Esophagus squamous epithelium (tissue), 5 donors: ENCODE data around the gene KCNB1. TPM values are rescaled to one million over a fixed set of nuclear protein-coding genes. Genes with fewer than 3 reads are reported as not detected.

Experiments
- DNase-seq: peaks from one replicate; lab custom pipeline; 2025; lab: John Stamatoyannopoulos, UW
- H3K27ac ChIP-seq, 4 donors: fragments of 200-600 bp; sonication (generic); one replicate each; pipeline ENCODE4 v1.5.1; 2016 to 2019; ENCODE audit warnings: mild to moderate bottlenecking in 1 of 4
- H3K27me3 ChIP-seq, 4 donors: fragments of 200-600 bp; sonication (generic); 1 replicate in 3 of 4; 2 replicates in 1 of 4; pipeline versions ENCODE4 v1.5.1 to v1.6.0; 2017 to 2021; ENCODE audit warnings: antibody characterized with exemption in 1 of 4
- H3K36me3 ChIP-seq, 3 donors: fragments of 200-600 bp; sonication (generic); one replicate each; pipeline ENCODE4 v1.5.1; 2016 to 2019
- H3K4me1 ChIP-seq, 3 donors: fragments of 200-600 bp; sonication (generic); one replicate each; pipeline ENCODE4 v1.5.1; 2017 to 2019
- H3K4me3 ChIP-seq, 4 donors: fragments of 200-600 bp; sonication (generic); 1 replicate in 3 of 4; 2 replicates in 1 of 4; pipeline ENCODE4 v1.5.1; 2016 to 2019; ENCODE audit warnings: mild to moderate bottlenecking in 2 of 4, moderate library complexity in 1 of 4
- H3K9me3 ChIP-seq, 3 donors: fragments of 200-600 bp; sonication (generic); one replicate each; pipeline ENCODE4 v1.5.1; 2016 to 2019
- POLR2A ChIP-seq, 4 donors: fragments of 450-650 bp; IDR thresholded peaks; one replicate each; pipeline ENCODE4 v1.6.1; 2017; ENCODE audit warnings: antibody characterized with exemption in 4 of 4, mild to moderate bottlenecking in 4 of 4, moderate library complexity in 3 of 4
- WGBS, 2 donors: methylation state at CpG; one replicate each; pipeline ENCODE4 v1.1.5; 2018; 5-methylcytosine and 5-hydroxymethylcytosine counted together
- intact Hi-C: fragments of 100-400 bp; cut with DNase I; formaldehyde crosslinking; loops from one replicate; pipeline ENCODE4 v1.15.0; 2022
- total RNA-seq, 4 donors: library from RNA; depleted of rRNA; stranded (reverse); fragments of >200 nt; gene quantifications; one replicate each; pipeline ENCODE4 v1.1.0, GENCODE V29; 2016
- TF ChIP-seq, protein P1 (sequence below), 6 experiments: fragments of 450-650 bp in 4 of 6; fragments of 200-600 bp in 2 of 6; sonication (generic) in 2 of 6; IDR thresholded peaks; one replicate each; pipeline ENCODE4 v1.5.1; 2016 to 2019; ENCODE audit warnings: antibody characterized with exemption in 6 of 6, mild to moderate bottlenecking in 4 of 6, moderate library complexity in 4 of 6
- donor health status: DM: yes; HTN: yes; CAD: no.

The KCNB1 gene
- total RNA-seq, 4 donors from 2014 or later = 0.11 to 3.6 (median 1.1) TPM

- H3K27ac ChIP-seq = no peak overlapping the region
- no peaks in the 10 kb centered on the region for H3K9me3 ChIP-seq
- no peaks in the 10 kb centered on the region for H3K36me3 ChIP-seq
- no peak overlapping the region for H3K4me3 ChIP-seq
- intact Hi-C loops = no loop called here
- H3K4me1 ChIP-seq = no peaks in the 10 kb centered on the region
- TF ChIP-seq POLR2A (IDR thresholded peaks at IDR 0.05) = no peak
- TF ChIP-seq, protein P1, sequence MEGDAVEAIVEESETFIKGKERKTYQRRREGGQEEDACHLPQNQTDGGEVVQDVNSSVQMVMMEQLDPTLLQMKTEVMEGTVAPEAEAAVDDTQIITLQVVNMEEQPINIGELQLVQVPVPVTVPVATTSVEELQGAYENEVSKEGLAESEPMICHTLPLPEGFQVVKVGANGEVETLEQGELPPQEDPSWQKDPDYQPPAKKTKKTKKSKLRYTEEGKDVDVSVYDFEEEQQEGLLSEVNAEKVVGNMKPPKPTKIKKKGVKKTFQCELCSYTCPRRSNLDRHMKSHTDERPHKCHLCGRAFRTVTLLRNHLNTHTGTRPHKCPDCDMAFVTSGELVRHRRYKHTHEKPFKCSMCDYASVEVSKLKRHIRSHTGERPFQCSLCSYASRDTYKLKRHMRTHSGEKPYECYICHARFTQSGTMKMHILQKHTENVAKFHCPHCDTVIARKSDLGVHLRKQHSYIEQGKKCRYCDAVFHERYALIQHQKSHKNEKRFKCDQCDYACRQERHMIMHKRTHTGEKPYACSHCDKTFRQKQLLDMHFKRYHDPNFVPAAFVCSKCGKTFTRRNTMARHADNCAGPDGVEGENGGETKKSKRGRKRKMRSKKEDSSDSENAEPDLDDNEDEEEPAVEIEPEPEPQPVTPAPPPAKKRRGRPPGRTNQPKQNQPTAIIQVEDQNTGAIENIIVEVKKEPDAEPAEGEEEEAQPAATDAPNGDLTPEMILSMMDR (IDR thresholded peaks at IDR 0.05) = no peak
- WGBS, 2 donors = 72 to 76% methylated on average over 4 of the region's 4 CpGs
- no peak for DNase-seq
- peaks cover 0 to 39% (median 0%) of the 10 kb centered on the region in 4 donors for H3K27me3 ChIP-seq
Measured at GRCh38 chr20:49496043-49496442, 13.6 kb upstream of the KCNB1 start.

DNA sequence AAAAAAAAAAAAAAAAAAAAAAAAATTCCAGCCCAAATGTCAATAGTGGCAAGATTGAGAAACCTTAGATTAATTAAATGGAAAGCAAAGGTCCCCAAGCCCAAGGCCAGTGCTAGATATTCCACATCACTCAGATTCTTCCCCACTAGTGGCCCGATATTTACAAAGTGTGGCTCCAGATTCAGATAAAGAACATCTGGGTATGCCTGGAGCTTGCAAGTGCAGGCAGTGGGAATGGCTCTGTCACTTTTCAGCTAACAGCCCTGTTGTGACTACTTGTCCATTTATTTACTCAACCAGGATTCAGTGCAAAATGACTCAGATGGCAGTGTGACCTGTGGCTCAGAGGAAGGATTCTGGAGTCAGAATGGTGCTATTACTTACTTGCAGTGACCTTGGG, 8.2 kb upstream of the KCNB1 start:
- Histone ChIP-seq H3K27ac (no peak overlapping the region), H3K4me1 (no peaks in the 10 kb centered on the region), H3K36me3 (no peaks in the 10 kb centered on the region), H3K4me3 (no peak overlapping the region), H3K27me3 (peaks cover 0 to 62% (median 0%) of the 10 kb centered on the region in 4 donors), H3K9me3 (no peaks in the 10 kb centered on the region)
- DNase-seq = no peak
- WGBS, 2 donors = 55 to 72% methylated on average over 1 of the region's 1 CpG
- intact Hi-C loops = no loop called here
- TF ChIP-seq, protein P1 (IDR thresholded peaks at IDR 0.05) = no peak
- no peak for TF ChIP-seq POLR2A (IDR thresholded peaks at IDR 0.05)

GRCh38 chr20:49489688-49490087, 7.2 kb upstream of the KCNB1 start:
- no peaks in the 10 kb centered on the region for H3K9me3 ChIP-seq
- TF ChIP-seq, protein P1 (IDR thresholded peaks at IDR 0.05) = no peak
- TF ChIP-seq POLR2A (IDR thresholded peaks at IDR 0.05) = no peak
- DNase-seq = no peak
- intact Hi-C loops = loop anchor here (5.0 to 10.0 kb wide), 2 partner anchors 105 to 157 kb away; no protein-coding TSS in a partner anchor
- H3K27me3 ChIP-seq = peaks cover 0 to 71% (median 0%) of the 10 kb centered on the region in 4 donors
- WGBS, 2 donors = 79 to 85% methylated on average over 5 of the region's 5 CpGs
- no peak overlapping the region for H3K27ac ChIP-seq
- H3K4me1 ChIP-seq = peaks cover under 1 to 2% (median 1%) of the 10 kb centered on the region in 3 donors
- no peaks in the 10 kb centered on the region for H3K36me3 ChIP-seq
- no peak overlapping the region for H3K4me3 ChIP-seq

GRCh38 chr20:49486064-49486463, 3.6 kb upstream of the KCNB1 start:
- no peak for DNase-seq
- no peak for TF ChIP-seq POLR2A (IDR thresholded peaks at IDR 0.05)
- TF ChIP-seq, protein P1 (IDR thresholded peaks at IDR 0.05) = no peak
- Histone ChIP-seq H3K4me3 (no peak overlapping the region), H3K36me3 (no peaks in the 10 kb centered on the region), H3K27me3 (peaks cover 0 to 94% (median 5%) of the 10 kb centered on the region in 4 donors), H3K9me3 (no peaks in the 10 kb centered on the region), H3K27ac (no peak overlapping the region), H3K4me1 (peaks cover 7 to 37% (median 10%) of the 10 kb centered on the region in 3 donors)
- intact Hi-C loops = loop anchor here (5.0 to 10.0 kb wide), 2 partner anchors 101 to 154 kb away; no protein-coding TSS in a partner anchor

DNA sequence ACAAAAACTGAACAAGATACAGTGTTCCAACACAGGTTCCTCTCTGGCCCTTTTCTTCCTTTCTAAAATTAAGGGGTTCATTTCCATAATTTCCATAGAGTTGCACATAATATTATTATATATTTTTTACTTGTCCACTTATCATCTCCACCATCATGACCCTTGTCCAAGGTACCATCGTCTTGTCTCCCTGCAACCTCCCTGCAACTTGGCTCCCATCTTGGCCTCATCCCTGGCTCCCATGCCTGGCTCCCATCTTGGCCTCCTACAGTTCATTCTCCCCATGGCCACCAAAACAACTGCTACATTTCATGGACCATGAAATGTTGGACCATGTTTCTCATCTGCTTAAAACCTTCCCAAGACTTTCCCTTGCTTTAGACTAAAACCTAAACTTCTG, 3.1 kb upstream of the KCNB1 start:
- Histone ChIP-seq H3K4me3 (no peak overlapping the region), H3K27me3 (peaks cover 0 to 94% (median 5%) of the 10 kb centered on the region in 4 donors), H3K4me1 (peaks cover 7 to 38% (median 10%) of the 10 kb centered on the region in 3 donors), H3K36me3 (no peaks in the 10 kb centered on the region), H3K9me3 (no peaks in the 10 kb centered on the region), H3K27ac (no peak overlapping the region)
- no peak for DNase-seq
- TF ChIP-seq, protein P1 (IDR thresholded peaks at IDR 0.05) = no peak
- no peak for TF ChIP-seq POLR2A (IDR thresholded peaks at IDR 0.05)
- intact Hi-C loops = loop anchor here (5.0 to 10.0 kb wide), 2 partner anchors 101 to 153 kb away; no protein-coding TSS in a partner anchor
- WGBS, 2 donors = 74 to 90% methylated on average over 1 of the region's 1 CpG
